BE2C (cell line): ENCODE results near the gene DVL1.
"Not testable (repeated sequence)": the region's sequence is repeated elsewhere in the genome, so short reads cannot be mapped to it uniquely, and the experiment has no call there.

Experiments used
- DNase-seq: peaks from one replicate; pipeline ENCODE4 v3.0.0-alpha.2; 2020
- H3K27me3 ChIP-seq: fragments of 250-450 bp; sonication (Bioruptor Pico); 2 replicates; pipeline ENCODE4 v1.5.1; 2020; ENCODE audit warnings: mild to moderate bottlenecking
- H3K36me3 ChIP-seq: fragments of 250-450 bp; sonication (Bioruptor Pico); 2 replicates; pipeline ENCODE4 v1.5.1; 2020; ENCODE audit warnings: mild to moderate bottlenecking
- H3K4me1 ChIP-seq: fragments of 250-450 bp; sonication (Bioruptor Pico); 2 replicates; pipeline ENCODE4 v1.5.1; 2020
- H3K4me3 ChIP-seq: 2 replicates; pipeline ENCODE4 v1.5.1; 2011; ENCODE audit warnings: low read depth, low read length
- H3K9me3 ChIP-seq: fragments of 250-450 bp; sonication (Bioruptor Pico); 2 replicates; pipeline ENCODE4 v1.5.1; 2020
- CTCF ChIP-seq: IDR thresholded peaks from 2 replicates; pipeline ENCODE4 v1.5.1; 2012; ENCODE audit warnings: mild to moderate bottlenecking, low read depth, low read length

DVL1 gene

GRCh38 chr1:1393014-1393413, 43.8 kb upstream of the DVL1 start:
- no peaks in the 10 kb centered on the region for H3K9me3 ChIP-seq
- H3K4me3 ChIP-seq, result no peak overlapping the region
- no peak for TF ChIP-seq CTCF
- DNase-seq, result no peak
- H3K4me1 ChIP-seq, result no peaks in the 10 kb centered on the region
- peaks cover 90% of the 10 kb centered on the region for H3K36me3 ChIP-seq
- no peaks in the 10 kb centered on the region for H3K27me3 ChIP-seq

GRCh38 chr1:1391225-1391624, 42.0 kb upstream of the DVL1 start:
- H3K4me1 ChIP-seq, result no peaks in the 10 kb centered on the region
- H3K9me3 ChIP-seq, result no peaks in the 10 kb centered on the region
- H3K27me3 ChIP-seq, result no peaks in the 10 kb centered on the region
- peaks cover 94% of the 10 kb centered on the region for H3K36me3 ChIP-seq
- DNase-seq, result no peak
- TF ChIP-seq CTCF, result no peak
- no peak overlapping the region for H3K4me3 ChIP-seq

GRCh38 chr1:1390675-1391074, 41.5 kb upstream of the DVL1 start:
- no peak for DNase-seq
- Histone ChIP-seq H3K36me3 (peaks cover 98% of the 10 kb centered on the region), H3K4me1 (no peaks in the 10 kb centered on the region), H3K27me3 (no peaks in the 10 kb centered on the region), H3K4me3 (no peak overlapping the region), H3K9me3 (no peaks in the 10 kb centered on the region)
- no peak for TF ChIP-seq CTCF

GRCh38 chr1:1388078-1388472, 38.9 kb upstream of the DVL1 start:
- Histone ChIP-seq H3K27me3 (no peaks in the 10 kb centered on the region), H3K36me3 (peaks cover 81% of the 10 kb centered on the region)
- DNase-seq, result no peak

GRCh38 chr1:1387098-1388077, 38.2 kb upstream of the DVL1 start:
- no peaks in the 10 kb centered on the region for H3K9me3 ChIP-seq
- H3K4me3 ChIP-seq, result no peak overlapping the region
- no peak for TF ChIP-seq CTCF
- no peaks in the 10 kb centered on the region for H3K4me1 ChIP-seq
- H3K36me3 ChIP-seq, result peaks cover 74% of the 10 kb centered on the region
- DNase-seq, result no peak
- no peaks in the 10 kb centered on the region for H3K27me3 ChIP-seq

More at GRCh38 chr1:1388078-1388472, 38.9 kb upstream of the DVL1 start:
- no peak overlapping the region for H3K4me3 ChIP-seq
- no peak for TF ChIP-seq CTCF
- no peaks in the 10 kb centered on the region for H3K9me3 ChIP-seq
- H3K4me1 ChIP-seq, result no peaks in the 10 kb centered on the region

- no peaks in the 10 kb centered on the region for H3K27me3 ChIP-seq
- no peak for DNase-seq
- no peak overlapping the region for H3K4me3 ChIP-seq
- TF ChIP-seq CTCF, result no peak
- H3K4me1 ChIP-seq, result no peaks in the 10 kb centered on the region
- H3K36me3 ChIP-seq, result peaks cover 60% of the 10 kb centered on the region
- H3K9me3 ChIP-seq, result no peaks in the 10 kb centered on the region
These were observed 36.7 kb upstream of the DVL1 start for GRCh38 chr1:1385931-1386330.

- not testable (repeated sequence) for H3K4me1 ChIP-seq, DNase-seq, H3K9me3 ChIP-seq, H3K27me3 ChIP-seq, H3K4me3 ChIP-seq
- peaks cover 54% of the 10 kb centered on the region for H3K36me3 ChIP-seq
These were observed 36.1 kb upstream of the DVL1 start for GRCh38 chr1:1385339-1385738.
